ENCODE results near the gene CD200. TPM values are rescaled to one million over a fixed set of nuclear protein-coding genes. Genes with fewer than 3 reads are reported as not detected.
A peak's percentile ranks its signal among the peaks of the same experiment; 100 is the strongest.

CD200 gene
- polyA plus RNA-seq, result under 1 TPM in 2 of 3 donors, not detected in 1; 0.11 to 0.20 TPM

- H3K9me3 Mint-ChIP-seq, result no peaks in the 10 kb centered on the region
- peaks cover 5 to 13% (median 13%) of the 10 kb centered on the region in 3 donors for H3K27me3 Mint-ChIP-seq (ENCODE audit: low read depth in 3 of 3)
- H3K27ac Mint-ChIP-seq, result no peak within 1 kb of the TSS
- peak in 2 of 3 donors; percentile 3 to 7 for DNase-seq
- peaks cover 11 to 17% of the 10 kb centered on the region in 2 donors for H3K4me1 Mint-ChIP-seq
- H3K36me3 Mint-ChIP-seq, result no peaks in the 10 kb centered on the region
- peak within 1 kb of the TSS; percentile 61 to 78 (median 71) for H3K4me3 Mint-ChIP-seq
Measured at GRCh38 chr3:112333002-112333380, at the start of gene CD200. CD200 (plus strand) TSS chr3:112333156; CDS start chr3:112333213, 57 bp downstream.

- H3K4me3 Mint-ChIP-seq, result no peak overlapping the region
- H3K27me3 Mint-ChIP-seq (ENCODE audit: low read depth in 3 of 3), result peaks cover 2 to 4% (median 3%) of the 10 kb centered on the region in 3 donors
Measured at GRCh38 chr3:112289011-112289410, 43.9 kb upstream of the CD200 start.

DNA sequence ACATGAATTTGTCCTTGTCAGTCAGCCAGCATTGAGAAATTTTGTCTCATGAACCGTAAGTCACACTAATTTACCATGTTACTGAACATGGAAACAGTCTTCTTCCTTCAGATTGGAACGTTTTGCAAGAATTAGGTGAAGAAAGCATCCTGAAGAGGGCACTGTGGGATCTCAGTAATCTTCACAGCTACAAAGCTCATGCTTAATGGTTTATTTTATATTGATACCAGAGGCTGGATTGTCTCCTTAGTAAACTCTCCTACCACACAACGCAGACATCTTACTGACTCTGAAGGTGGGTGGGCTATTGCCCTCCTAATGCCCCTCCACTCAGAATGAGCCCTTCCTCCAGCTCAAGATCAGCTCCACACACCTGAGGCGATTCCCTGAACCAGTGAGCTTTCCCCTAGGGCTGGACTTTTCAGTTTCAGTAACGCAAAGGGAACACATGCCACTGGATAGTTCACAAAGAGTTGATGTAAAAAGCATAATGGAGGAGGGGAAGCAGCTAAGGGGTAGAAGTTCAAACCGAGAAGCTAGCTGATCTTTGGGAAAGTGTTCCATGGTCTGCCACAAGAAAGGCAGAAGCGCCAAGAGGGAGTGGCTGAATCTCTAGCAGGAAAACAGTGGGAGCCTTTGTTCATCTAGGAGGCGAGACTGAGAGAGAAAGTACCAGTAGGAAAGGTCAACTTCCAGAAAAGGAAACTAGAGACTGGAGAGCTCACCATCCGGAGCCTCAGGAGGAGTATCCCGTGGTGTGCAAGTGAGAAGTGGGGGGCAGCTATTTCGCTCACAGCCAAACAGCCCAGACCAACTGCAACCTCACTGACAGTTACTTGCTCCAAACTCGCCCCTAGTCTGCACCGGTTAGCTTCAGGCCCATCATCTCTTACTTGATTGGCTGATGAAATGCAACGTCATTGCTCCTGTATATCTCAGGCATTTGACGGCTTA, 39.3 kb upstream of the CD200 start, which contains the start of gene SLC9C1:
TSS of gene SLC9C1 (minus strand) at position 849 of the 954 bp plus-strand sequence. CDS start 7,425 bp downstream, outside the sequence.
- no peaks in the 10 kb centered on the region for H3K36me3 Mint-ChIP-seq
- H3K4me3 Mint-ChIP-seq, result peak within 1 kb of the TSS in 3 of 5 donors; percentile 56 to 72 (median 63)
- no peak within 1 kb of the TSS for H3K27ac Mint-ChIP-seq
- peak; percentile 30 to 36 (median 35) for DNase-seq
- no peaks in the 10 kb centered on the region for H3K9me3 Mint-ChIP-seq
- H3K27me3 Mint-ChIP-seq (ENCODE audit: low read depth in 3 of 3), result peaks cover 2 to 7% (median 3%) of the 10 kb centered on the region in 3 donors
- peaks cover 25 to 28% of the 10 kb centered on the region in 2 donors for H3K4me1 Mint-ChIP-seq

More at GRCh38 chr3:112289011-112289410, 43.9 kb upstream of the CD200 start:
- Mint-ChIP-seq H3K9me3 (no peaks in the 10 kb centered on the region), H3K27ac (no peak overlapping the region), H3K36me3 (no peaks in the 10 kb centered on the region), H3K4me1 (peaks cover 7% of the 10 kb centered on the region in 2 donors)
- no peak for DNase-seq

DNA sequence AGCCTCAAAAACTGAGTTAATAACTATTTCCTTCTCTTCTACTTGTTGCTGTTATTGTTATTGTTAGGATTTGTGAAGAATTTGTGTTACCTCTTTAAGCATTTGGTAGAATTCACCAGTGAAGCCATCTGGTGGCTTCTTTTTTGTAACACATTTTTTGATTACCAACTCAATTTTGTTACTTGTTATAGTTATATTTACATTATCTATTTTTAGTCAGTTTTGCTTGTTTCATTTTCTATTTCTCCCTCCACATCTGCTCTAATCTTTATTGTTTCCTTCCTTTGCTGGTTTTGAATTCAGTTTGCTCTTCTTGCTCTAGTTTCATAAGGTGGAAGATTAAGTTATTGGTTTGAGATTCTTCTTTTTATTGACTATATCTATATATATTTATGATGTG, 35.2 kb upstream of the CD200 start:
- Mint-ChIP-seq H3K27me3 (ENCODE audit: low read depth in 3 of 3) (peaks cover 0 to 8% (median 1%) of the 10 kb centered on the region in 3 donors), H3K9me3 (no peaks in the 10 kb centered on the region), H3K36me3 (no peaks in the 10 kb centered on the region), H3K27ac (peak overlapping the region; percentile 2 to 80 (median 35)), H3K4me3 (peak overlapping the region; percentile 1 to 65 (median 60)), H3K4me1 (peaks cover 28 to 29% of the 10 kb centered on the region in 2 donors)
- DNase-seq, result no peak

- Mint-ChIP-seq H3K4me1 (peaks cover 22% of the 10 kb centered on the region in 2 donors), H3K27me3 (ENCODE audit: low read depth in 3 of 3) (peaks cover 0 to 5% (median 1%) of the 10 kb centered on the region in 3 donors), H3K36me3 (no peaks in the 10 kb centered on the region), H3K4me3 (no peak overlapping the region), H3K27ac (peak overlapping the region in 2 of 6 donors; percentile 17 to 43), H3K9me3 (no peaks in the 10 kb centered on the region)
- no peak for DNase-seq
Measured at GRCh38 chr3:112298781-112299180, 34.2 kb upstream of the CD200 start.

DNA sequence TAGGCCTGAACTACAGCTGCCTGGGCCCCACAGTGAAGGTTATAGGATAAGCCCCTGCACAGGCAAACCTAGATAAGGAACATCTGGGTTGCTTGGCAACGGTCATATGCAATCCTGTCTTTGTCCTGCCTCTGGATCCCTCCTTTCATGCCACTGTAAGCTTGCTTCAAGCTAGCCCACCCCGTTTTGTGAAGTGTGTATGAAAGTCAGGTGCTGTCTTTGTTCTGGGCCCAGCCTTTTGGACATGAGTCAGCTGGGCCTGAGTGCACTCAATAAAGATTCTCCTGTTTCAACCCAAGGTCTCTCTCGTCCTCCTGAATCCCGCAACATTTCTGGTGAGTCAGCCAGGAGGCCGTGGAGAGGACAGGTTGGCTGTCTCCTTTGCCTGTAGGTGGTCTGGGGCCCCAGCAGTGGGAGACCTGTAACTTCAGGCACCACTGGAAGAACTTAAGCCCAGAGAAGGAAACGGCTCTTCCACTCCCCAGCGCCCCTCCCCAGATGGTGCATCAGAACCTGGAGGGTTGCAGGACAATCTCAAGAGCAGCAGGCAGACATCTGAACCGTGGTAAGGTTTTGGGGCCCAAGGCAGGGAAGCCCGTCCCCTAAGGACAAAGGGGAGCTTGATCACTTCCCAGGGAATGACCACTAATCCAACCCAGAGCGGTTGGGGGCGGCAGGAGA, 30.7 kb upstream of the CD200 start:
- Mint-ChIP-seq H3K27me3 (ENCODE audit: low read depth in 3 of 3) (peaks cover 0 to 3% (median 1%) of the 10 kb centered on the region in 3 donors), H3K27ac (no peak overlapping the region), H3K4me3 (no peak overlapping the region), H3K36me3 (no peaks in the 10 kb centered on the region), H3K9me3 (peaks cover 0 to 2% (median 0%) of the 10 kb centered on the region in 6 donors), H3K4me1 (peaks cover 15 to 17% of the 10 kb centered on the region in 2 donors)
- no peak for DNase-seq

DNA sequence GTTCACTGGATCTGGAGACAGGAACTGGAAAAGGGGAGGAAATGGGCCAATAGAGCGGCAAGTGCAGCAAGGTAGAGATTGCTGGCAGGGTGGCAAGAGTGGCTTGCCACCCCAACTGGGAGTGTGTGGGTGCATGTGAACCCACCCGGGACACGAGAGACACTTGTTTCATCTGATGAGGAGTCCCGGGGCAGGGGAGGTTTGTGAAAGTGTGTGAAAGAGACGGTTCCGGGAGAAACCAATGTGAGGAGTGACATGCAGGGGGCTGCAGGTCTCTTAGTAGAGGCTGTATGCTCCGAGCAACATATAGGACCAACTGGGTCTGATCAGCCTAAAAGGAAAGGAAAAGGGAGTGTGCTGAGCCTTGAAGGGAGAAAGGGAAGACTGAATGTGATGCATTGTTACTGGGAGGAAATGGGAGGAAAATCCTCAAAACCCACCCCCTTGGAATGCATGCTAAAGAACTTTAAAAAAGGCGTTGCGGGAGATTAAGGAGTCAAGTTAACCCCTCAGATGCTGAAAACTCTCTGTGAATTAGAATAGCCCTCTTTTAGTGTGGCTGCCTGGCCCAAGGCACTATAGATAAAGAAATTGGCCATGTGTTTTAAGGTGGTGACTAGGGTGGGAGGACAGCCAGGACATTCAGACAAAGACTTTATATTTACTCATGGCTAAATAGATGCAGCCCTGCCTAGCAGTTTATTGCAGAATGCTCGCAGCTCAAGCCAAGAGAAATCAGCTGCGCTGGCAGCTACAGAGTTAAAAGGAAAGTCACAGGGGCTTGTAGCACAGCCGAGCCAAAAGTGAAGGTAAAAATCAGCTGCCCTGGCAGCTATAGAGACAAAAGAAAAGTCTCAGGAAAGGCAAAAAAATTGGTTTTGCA, 29.8 kb upstream of the CD200 start:
- H3K27ac Mint-ChIP-seq, result no peak overlapping the region
- DNase-seq, result peak in 1 of 3 donors; percentile 2
- H3K27me3 Mint-ChIP-seq (ENCODE audit: low read depth in 3 of 3), result peaks cover 0 to 3% (median 1%) of the 10 kb centered on the region in 3 donors
- H3K4me3 Mint-ChIP-seq, result no peak overlapping the region
- H3K36me3 Mint-ChIP-seq, result no peaks in the 10 kb centered on the region
- peaks cover 0 to 2% (median 0%) of the 10 kb centered on the region in 6 donors for H3K9me3 Mint-ChIP-seq
- H3K4me1 Mint-ChIP-seq, result peaks cover 7 to 8% of the 10 kb centered on the region in 2 donors

DNA sequence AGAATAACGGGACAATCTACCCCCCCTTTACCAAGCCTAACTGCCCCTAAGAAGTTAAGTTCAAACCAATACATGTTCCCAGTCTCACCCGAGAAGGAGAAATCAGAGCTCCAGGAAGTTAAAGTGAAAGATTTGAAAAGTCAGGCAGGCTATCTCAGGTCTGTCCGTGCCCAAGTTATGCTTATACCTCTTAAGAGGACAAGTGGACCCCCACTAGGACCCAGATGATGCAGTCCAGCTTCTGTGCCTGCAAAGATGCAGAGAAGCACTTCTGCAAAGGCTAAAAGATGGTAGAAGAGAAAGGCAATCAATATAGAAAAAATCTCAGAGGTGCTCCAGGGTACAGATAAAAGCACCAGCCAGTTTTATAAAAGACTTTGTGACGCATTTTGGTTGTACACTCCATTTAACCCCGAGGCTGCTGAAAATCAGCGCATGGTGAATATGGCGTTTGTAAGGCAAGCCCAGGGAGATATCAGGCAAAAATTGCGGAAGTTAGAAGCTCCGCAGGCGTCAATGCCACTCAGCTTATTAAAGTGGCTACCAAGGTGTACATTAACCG, 29.1 kb upstream of the CD200 start:
- Mint-ChIP-seq H3K4me1 (peaks cover 0 to 1% of the 10 kb centered on the region in 2 donors), H3K36me3 (no peaks in the 10 kb centered on the region), H3K9me3 (peaks cover 0 to 2% (median 0%) of the 10 kb centered on the region in 6 donors), H3K27me3 (ENCODE audit: low read depth in 3 of 3) (peaks cover 0 to 1% (median 0%) of the 10 kb centered on the region in 3 donors), H3K27ac (no peak overlapping the region), H3K4me3 (no peak overlapping the region)
- DNase-seq, result peak; percentile 15 to 32 (median 20)

GRCh38 chr3:112304611-112305010, 28.3 kb upstream of the CD200 start:
- Mint-ChIP-seq H3K9me3 (peaks cover 0 to 2% (median 0%) of the 10 kb centered on the region in 6 donors), H3K27me3 (ENCODE audit: low read depth in 3 of 3) (peaks cover 0 to 1% (median 0%) of the 10 kb centered on the region in 3 donors), H3K27ac (no peak overlapping the region), H3K4me3 (no peak overlapping the region), H3K36me3 (no peaks in the 10 kb centered on the region), H3K4me1 (no peaks in the 10 kb centered on the region)
- DNase-seq, result no peak

- H3K27me3 Mint-ChIP-seq (ENCODE audit: low read depth in 3 of 3), result peaks cover 0 to 1% (median 0%) of the 10 kb centered on the region in 3 donors
- H3K4me1 Mint-ChIP-seq, result no peaks in the 10 kb centered on the region
- peaks cover 0 to 2% (median 0%) of the 10 kb centered on the region in 6 donors for H3K9me3 Mint-ChIP-seq
- H3K27ac Mint-ChIP-seq, result no peak overlapping the region
- no peak overlapping the region for H3K4me3 Mint-ChIP-seq
- no peaks in the 10 kb centered on the region for H3K36me3 Mint-ChIP-seq
- no peak for DNase-seq
Measured at GRCh38 chr3:112306825-112307224, 26.1 kb upstream of the CD200 start.

- Mint-ChIP-seq H3K27ac (no peak overlapping the region), H3K27me3 (ENCODE audit: low read depth in 3 of 3) (peaks cover 0 to 1% (median 0%) of the 10 kb centered on the region in 3 donors)
- DNase-seq, result no peak
Measured at GRCh38 chr3:112307557-112307956, 25.4 kb upstream of the CD200 start.

DNA sequence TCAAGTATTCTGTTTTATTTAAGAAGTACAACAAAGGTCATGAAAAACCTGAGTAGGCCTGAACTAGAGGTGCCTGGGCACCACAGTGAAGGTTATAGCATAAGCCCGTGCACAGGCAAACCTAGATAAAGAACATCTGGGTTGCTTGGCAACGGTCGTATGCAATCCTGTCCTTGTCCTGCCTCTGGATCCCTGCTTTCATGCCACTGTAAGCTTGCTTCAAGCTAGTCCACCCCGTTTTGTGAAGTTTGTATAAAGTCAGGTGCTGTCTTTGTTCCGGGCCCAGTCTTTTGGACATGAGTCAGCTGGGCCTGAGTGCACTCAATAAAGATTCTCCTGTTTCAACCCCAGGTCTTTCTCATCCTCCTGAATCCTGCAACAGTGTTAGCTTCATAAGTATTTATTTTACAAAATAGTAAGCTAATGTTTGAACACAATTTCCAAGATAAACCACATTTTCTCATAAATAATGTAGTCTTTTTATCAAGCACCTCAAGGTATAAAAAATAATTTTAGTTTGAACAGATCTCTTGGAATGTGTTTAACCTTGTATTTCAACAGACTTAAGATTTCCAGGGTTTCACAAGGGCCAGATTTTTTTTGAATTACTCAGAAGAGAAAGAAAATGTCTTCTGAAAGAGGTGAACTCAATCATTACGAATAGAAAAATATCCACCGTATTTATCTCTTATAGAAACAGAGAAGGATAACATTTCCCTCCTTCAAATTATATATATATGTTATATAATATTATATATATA, 24.6 kb upstream of the CD200 start:
- H3K27ac Mint-ChIP-seq, result no peak overlapping the region
- no peak for DNase-seq
- peaks cover 0 to 2% (median 0%) of the 10 kb centered on the region in 6 donors for H3K9me3 Mint-ChIP-seq
- no peak overlapping the region for H3K4me3 Mint-ChIP-seq
- H3K27me3 Mint-ChIP-seq (ENCODE audit: low read depth in 3 of 3), result peaks cover 0 to 3% (median 0%) of the 10 kb centered on the region in 3 donors
- no peaks in the 10 kb centered on the region for H3K4me1 Mint-ChIP-seq
- no peaks in the 10 kb centered on the region for H3K36me3 Mint-ChIP-seq

More at GRCh38 chr3:112307557-112307956, 25.4 kb upstream of the CD200 start:
- H3K9me3 Mint-ChIP-seq, result peaks cover 0 to 2% (median 0%) of the 10 kb centered on the region in 6 donors
- H3K4me1 Mint-ChIP-seq, result no peaks in the 10 kb centered on the region
- no peak overlapping the region for H3K4me3 Mint-ChIP-seq
- H3K36me3 Mint-ChIP-seq, result no peaks in the 10 kb centered on the region

Data from immature natural killer cell (primary cell).